Measurements from ENCODE around the gene CD300LG.
"Not testable (repeated sequence)": the region's sequence is repeated elsewhere in the genome, so short reads cannot be mapped to it uniquely, and the experiment has no call there.

Gene CD300LG

GRCh38 chr17:43880420-43880991 is 33.5 kb downstream of the CD300LG start:
- no peak for DNase-seq

DNA sequence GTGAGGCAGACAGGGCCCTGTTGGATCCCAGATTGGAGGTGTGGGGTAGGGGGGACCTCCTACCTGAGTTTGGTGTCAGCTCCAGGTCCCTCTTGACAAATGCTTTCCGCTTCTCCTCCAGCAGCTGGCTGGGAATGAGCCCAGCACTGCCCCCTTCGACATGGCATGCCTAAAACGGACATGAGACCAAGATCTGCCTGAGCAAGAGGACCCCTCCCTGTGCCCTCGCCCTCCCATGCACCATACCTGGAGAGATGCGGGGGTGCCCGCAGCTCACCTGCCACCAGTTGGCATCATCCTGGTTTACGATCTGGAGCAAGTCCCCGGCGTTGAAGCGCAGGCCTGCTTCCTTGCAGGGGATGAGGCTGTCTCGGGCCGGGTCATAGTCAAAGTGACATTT is 34.2 kb downstream of the CD300LG start:
- no peak for DNase-seq

DNA sequence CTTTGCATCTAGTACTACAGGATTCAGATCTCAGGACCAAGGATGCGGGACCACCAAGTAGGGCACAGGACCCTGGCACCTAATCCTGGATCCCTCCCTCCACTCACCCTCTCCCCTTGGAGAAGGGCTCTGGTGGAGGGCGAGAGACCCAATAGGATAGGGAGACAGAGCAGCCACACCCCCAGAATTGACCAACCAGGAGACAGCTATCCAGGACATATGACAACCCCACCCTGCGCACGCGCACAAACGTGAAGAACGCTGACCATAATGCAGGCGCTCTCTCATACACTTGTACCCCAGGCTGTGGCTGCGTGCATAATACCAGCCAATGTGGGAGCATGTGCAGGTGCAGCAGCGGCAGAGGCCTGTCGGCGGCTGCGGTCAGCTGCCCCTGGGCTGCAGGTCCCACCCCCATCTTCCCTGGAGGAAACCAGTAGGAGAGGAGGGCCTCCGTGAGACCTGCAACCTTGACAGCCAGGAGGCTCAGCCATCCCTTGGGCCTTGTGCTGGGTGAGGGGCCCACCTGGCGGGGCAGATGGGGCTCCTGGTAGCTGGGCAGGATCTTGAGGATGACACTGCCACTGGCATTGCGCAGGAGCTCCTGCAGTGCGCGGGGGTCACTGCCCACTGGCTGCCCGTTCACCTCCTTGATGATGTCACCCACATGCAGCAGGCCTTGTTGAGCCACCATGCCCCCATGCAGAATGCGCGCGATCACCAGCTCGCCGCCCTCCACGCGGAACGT is 35.0 kb downstream of the CD300LG start:
- DNase-seq: no peak

DNA sequence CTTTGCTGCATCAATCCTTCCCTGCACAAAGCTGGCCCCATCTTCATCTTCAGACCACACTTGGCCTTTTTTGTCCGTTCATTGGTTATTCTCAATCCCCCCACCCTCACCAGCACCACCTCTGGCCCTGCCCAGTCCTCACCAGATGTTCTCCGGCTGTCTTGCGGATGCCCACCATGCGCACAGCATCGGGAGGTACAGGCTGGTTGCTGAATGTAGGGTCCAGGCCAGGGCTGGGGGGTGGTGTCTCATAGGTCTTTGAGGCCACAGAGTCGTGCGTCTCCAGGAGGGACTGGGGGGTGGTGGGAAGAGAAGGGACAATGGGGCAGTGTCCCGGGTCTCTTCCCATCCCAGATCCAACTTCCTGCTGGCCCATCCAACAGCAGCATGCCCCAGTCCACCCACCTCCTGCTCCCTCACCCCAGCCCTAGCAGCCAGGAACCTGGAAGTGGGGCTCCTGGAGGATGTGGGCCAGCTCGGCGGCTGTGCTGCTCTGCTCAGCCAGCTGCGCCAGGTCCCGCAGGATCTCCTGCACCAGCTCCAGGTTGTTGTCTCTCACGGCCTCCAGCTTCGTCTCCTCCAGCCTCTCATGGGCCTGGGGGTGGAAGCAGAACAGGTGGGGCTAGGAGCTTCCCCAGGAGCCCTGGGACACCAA is 35.9 kb downstream of the CD300LG start:
- DNase-seq: no peak

- DNase-seq: no peak
Observed at GRCh38 chr17:43888548-43888947, 41.6 kb downstream of the CD300LG start.

DNA sequence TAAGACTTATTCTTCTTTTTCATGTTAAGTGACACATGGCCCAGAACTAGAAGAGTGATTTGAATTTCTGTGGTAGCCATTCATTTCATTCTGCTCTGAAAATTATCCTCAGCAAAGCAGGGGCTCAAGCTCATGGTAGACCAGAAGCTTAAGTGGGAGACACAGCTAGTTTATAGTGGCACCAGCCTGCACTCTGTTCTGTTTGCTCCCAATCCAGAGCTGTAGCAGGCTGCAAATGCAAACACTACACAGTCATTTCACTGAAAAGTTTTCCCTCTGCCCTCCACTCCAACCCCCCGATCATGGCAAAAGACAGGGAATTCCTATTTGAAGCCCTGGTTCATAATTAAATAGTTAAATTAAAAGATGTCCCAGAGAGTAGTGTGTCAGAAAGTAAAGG is 43.3 kb downstream of the CD300LG start:
- DNase-seq: no peak

DNA sequence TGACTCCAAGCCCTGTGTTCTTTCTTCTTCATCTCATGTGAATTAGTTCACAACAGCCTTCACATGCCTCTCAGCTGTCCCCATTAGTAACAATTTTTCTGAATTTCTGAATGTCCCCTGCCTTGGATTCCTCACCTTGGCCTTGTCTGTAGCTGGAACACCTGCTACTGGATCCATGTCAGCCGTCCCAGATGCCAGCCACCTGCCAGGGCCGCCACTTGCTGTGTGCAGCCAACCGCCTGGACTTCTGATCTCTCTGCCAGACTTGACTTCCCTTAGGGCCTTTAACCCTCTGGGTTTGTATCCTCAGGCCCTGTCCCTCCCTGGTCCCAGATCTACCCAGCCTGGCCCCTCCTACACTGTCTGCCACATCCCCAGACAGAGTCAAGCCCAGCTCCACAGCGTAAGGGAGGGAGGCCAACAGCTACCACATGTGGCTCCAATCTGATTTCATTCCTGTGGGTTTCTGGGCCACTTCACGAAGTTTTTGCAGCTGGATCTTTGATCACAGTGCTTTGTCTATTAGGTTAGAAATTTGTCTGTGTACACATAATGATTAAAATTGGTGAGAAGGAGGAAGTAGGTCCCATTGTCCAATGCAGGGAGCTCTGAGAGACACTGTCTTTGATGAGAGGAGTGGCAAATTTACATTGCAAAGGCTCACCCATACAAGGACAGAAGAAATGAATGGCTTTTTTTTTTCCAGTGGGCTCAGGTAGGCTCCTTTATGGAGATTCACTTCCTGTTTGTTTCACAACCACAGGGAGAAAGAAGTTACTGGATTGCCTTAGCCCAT is 45.1 kb downstream of the CD300LG start:
- no peak for DNase-seq

DNA sequence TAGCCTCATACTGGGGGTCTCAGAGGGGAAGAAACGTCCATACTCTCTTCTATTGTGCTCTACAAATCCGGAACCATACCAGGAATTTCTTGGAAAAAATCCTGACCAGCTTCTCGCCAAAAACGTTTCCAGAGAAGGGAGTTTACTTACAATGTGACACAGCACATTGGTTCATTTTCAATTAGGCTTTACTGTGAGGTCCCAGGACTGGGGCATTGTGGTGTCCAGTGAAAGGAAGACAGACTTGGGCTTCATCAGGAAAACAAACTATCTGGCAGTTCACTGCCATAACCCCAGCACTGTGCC is 45.6 kb downstream of the CD300LG start:
- no peak for DNase-seq

GRCh38 chr17:43894494-43894893 is 47.5 kb downstream of the CD300LG start:
- DNase-seq: not testable (repeated sequence)

- no peak for DNase-seq
Observed at GRCh38 chr17:43897831-43898230, 50.9 kb downstream of the CD300LG start.

GRCh38 chr17:43898446-43898845 is 51.5 kb downstream of the CD300LG start:
- no peak for DNase-seq

- DNase-seq: peak in 1 of 2 experiments; percentile 63
Observed at GRCh38 chr17:43900183-43900857, 53.3 kb downstream of the CD300LG start.

DNA sequence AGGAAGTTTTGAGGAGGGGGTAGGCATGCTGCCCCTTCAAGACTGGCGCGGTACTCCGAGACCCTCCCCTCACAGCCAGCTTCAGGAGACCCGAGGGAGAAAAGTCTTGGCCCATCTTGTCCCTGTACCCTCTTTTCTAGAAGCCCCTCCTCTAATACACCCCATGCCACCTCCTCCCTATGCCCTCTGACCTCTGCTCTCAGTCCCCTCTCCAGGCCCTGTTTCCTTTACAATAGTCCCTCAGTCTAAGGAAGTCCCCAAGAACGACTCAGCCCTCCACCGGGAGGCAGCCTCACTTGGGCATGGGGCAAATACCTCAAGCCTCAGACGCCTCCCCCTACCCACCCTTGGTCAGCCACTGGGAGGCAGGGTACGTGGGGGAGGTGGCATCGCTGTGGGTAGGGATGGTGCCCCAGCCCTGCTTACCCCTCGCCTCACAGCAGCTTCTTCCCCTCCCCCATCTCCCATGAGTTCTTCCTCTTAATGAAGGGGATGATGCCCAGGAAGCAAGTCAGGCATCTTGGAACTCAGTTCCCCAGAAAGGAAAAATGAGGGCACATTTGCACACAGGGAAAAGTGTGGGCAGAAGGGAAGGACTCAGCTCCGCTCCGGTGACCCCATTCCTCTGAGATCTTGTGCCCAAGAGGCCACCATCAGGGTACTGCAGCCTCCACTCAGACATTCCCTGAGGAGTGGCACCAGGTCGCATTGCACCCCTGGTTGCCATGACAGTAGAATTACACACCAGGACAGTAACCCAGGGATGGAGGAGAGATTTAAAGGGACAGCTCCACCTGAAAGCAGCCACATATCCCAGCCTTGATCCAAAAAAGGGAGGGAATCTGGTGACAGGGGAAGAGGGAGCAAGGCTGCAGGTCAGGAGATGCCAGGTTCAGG is 54.1 kb downstream of the CD300LG start:
- DNase-seq: no peak

GRCh38 chr17:43901861-43902589 is 55.0 kb downstream of the CD300LG start:
- no peak for DNase-seq

GRCh38 chr17:43905400-43905984 is 58.5 kb downstream of the CD300LG start:
- no peak for DNase-seq

DNA sequence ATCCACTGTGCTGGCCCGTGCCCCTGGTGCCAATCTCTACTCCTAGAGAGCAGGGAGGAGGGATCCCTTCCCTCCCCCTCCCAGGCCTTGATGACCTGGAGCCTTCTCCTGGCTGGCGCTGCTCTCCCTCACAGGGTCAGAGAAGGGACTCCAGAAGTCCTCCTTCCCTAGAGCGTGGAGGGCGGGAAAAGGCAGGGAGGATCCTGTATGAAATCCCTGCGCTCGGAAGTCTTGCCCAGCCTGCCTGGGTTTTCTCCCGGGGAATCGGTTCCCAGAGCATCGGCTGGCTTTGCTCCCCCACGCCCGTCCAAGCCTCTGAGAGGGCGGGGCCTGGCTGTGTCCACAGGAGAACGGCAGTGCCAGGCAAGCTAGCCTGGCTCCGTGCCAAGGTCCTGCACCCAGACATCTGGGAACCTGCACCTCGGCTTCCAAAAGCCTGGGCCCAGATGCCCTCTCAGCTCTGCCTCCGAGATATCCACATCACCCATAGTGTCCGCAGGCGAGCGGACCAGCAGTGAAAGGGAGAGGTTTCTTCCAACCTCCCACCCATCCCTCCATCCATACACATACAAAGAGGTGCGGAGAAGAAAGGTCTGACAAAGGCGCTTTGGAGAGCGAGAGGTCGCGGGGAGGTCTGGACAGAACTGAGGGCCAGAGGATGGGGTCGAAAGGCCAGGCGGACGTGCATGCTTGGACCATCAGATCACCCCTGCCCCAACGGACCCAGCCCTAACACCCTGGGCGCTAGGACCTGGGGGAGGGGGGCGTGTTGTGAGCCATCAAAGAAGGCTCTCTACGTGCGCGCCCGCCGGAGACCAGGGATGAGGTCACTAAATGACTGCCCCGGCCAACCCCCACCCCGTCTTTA is 59.2 kb downstream of the CD300LG start:
- DNase-seq: peak; percentile 64 to 68

DNA sequence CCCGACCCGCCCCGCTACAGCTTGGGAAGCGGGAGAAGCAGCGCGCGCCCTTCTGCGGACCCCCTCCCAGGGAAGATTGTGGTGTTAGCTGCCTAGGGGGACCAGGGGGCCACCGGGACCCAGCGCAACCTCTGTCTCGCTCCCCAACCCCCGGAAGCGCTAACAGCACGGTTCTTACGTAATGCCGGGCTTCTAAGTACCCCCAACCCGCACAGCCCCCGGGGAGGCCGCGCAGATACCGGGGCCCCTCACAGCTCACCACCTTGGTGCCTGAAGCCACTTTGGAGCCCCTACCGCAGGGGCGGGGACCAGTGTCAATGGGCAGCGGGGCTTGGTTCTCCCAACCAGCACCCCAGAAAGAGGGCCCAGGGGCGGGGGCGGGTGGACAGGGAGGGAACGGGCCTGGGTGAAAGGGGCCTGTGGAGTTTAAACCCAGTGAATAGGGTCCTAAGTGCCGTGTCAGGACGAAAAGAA is 60.0 kb downstream of the CD300LG start:
- DNase-seq: no peak

- peak; percentile 72 to 81 for DNase-seq
Observed at GRCh38 chr17:43907425-43907981, 60.5 kb downstream of the CD300LG start, which contains the start of gene MPP2. MPP2 (minus strand) TSS chr17:43907536; CDS start chr17:43904460, 3,076 bp downstream.
